GM12878 (cell line): Measurements from ENCODE around the gene ACADM. TPM values are rescaled to one million over a fixed set of nuclear protein-coding genes. Genes with fewer than 3 reads are reported as not detected.

Experiments used
- ATAC-seq: fragments of 200-7000 bp; cut with Tn5 transposase; 3 replicates; pipeline ENCODE4 v1.9.1; 2020; ENCODE audit warnings: mild to moderate bottlenecking, moderate library complexity
- BruUV-seq: library from RNA; stranded (reverse); fragments of 400-500 nt; replicated peaks from 2 replicates; lab custom pipeline; 2021; lab: Mats Ljungman, UMichigan
- CTCF ChIA-PET: fragments of 300-600 bp; sonication (Branson Sonifier 250); formaldehyde crosslinking; extraction: SDS; loops from one replicate; lab custom pipeline; 2021; ENCODE audit warnings: inconsistent platforms; lab: Yijun Ruan, JAX
- POLR2A ChIA-PET: fragments of 350-600 bp; formaldehyde crosslinking; extraction: SDS; loops from one replicate; lab custom pipeline; 2021; ENCODE audit warnings: inconsistent platforms; lab: Charles Lee
- RAD21 ChIA-PET: fragments of 300-600 bp; sonication (Branson Sonifier 250); formaldehyde crosslinking; loops from one replicate; lab custom pipeline; 2023; ENCODE audit warnings: antibody characterized with exemption; ENCODE audit not compliant: unreplicated experiment; lab: Charles Lee
- SMC1A ChIA-PET: fragments of 300-600 bp; sonication (Branson Sonifier 250); formaldehyde crosslinking; loops from one replicate; lab custom pipeline; 2023; ENCODE audit not compliant: unreplicated experiment, uncharacterized antibody; lab: Charles Lee
- DNase-seq: peaks from one replicate; pipeline ENCODE4 v3.0.0-alpha.2; 2011; ENCODE audit warnings: low read depth, low spot score
- FAIRE-seq: peaks from 3 replicates; lab custom pipeline; 2011; peaks lifted over from hg19 to GRCh38; lab: Jason Lieb, UNC
- H2AFZ ChIP-seq: 2 replicates; pipeline ENCODE4 v1.6.0; 2011; ENCODE audit warnings: low read depth, low read length, control low read depth; ENCODE audit not compliant: control insufficient read depth
- H3K27ac ChIP-seq: 2 replicates; pipeline ENCODE4 v1.5.1; 2011; ENCODE audit warnings: control low read depth; ENCODE audit not compliant: control insufficient read depth, insufficient read depth
- H3K27me3 ChIP-seq, 2 experiments: replicated peaks in 1 of 2; 2 replicates each; pipeline versions ENCODE4 v1.6.0 to v1.6.1; 2011; ENCODE audit warnings: low read length in 1 of 2; ENCODE audit not compliant: control insufficient read depth in 2 of 2, insufficient read depth in 2 of 2
- H3K36me3 ChIP-seq, 2 experiments: 2 replicates each; pipeline ENCODE4 v1.5.1; 2011; ENCODE audit warnings: low read length in 1 of 2; ENCODE audit not compliant: control insufficient read depth in 2 of 2, insufficient read depth in 2 of 2
- H3K4me1 ChIP-seq: 2 replicates; pipeline ENCODE4 v1.6.1; 2011; ENCODE audit warnings: mild to moderate bottlenecking, low read length, moderate library complexity, mixed read lengths; ENCODE audit not compliant: control insufficient read depth, insufficient read depth
- H3K4me2 ChIP-seq: 2 replicates; pipeline ENCODE4 v1.6.0; 2011; ENCODE audit warnings: control low read depth; ENCODE audit not compliant: control insufficient read depth, insufficient read depth
- H3K4me3 ChIP-seq: fragments of 200-600 bp; sonication (generic); 2 replicates; pipeline ENCODE4 v1.5.1; 2016
- H3K79me2 ChIP-seq: 2 replicates; pipeline ENCODE4 v1.6.0; 2011; ENCODE audit warnings: low read length; ENCODE audit not compliant: control insufficient read depth, insufficient read depth
- H3K9ac ChIP-seq: 2 replicates; pipeline ENCODE4 v1.8.0; 2011; ENCODE audit warnings: low read length, control low read depth, mixed read lengths; ENCODE audit not compliant: control insufficient read depth, insufficient read depth
- H3K9me3 ChIP-seq: replicated peaks from 3 replicates; pipeline ENCODE4 v1.5.1; 2011; ENCODE audit warnings: mild to moderate bottlenecking, low read length; ENCODE audit not compliant: control insufficient read depth, insufficient read depth
- H4K20me1 ChIP-seq: 2 replicates; pipeline ENCODE4 v1.6.0; 2011; ENCODE audit not compliant: control insufficient read depth, insufficient read depth
- BHLHE40 ChIP-seq, 2 experiments: fragments of 450-650 bp in 1 of 2; IDR thresholded peaks; 2 replicates each; pipeline ENCODE4 v1.6.1; 2011 to 2017; ENCODE audit warnings: low read depth in 2 of 2, borderline replicate concordance in 1 of 2, improper control_type of control experiment in 1 of 2, low read length in 1 of 2, mild to moderate bottlenecking in 1 of 2
- CTCF ChIP-seq, 3 experiments: IDR thresholded peaks in 2 of 3; conservative IDR thresholded peaks in 1 of 3; 2 replicates each; pipeline ENCODE4 v1.5.1; 2011; ENCODE audit warnings: low read depth in 3 of 3, low read length in 3 of 3, mild to moderate bottlenecking in 3 of 3, control low read depth in 2 of 3, moderate library complexity in 2 of 3, inconsistent platforms in 1 of 3, mixed read lengths in 1 of 3; ENCODE audit not compliant: control insufficient read depth in 2 of 3, insufficient read depth in 1 of 3; ENCODE audit errors: extremely low read depth in 1 of 3
- EGR1 ChIP-seq, 2 experiments: IDR thresholded peaks; 1 replicate in 1 of 2; 2 replicates in 1 of 2; pipeline ENCODE4 v1.6.1; 2011 to 2012; ENCODE audit warnings: low read depth in 2 of 2, low read length in 2 of 2, borderline replicate concordance in 1 of 2, mild to moderate bottlenecking in 1 of 2, moderate library complexity in 1 of 2
- ELK1 ChIP-seq: IDR thresholded peaks from 2 replicates; pipeline ENCODE4 v1.6.1; 2012; ENCODE audit warnings: low read depth, low read length, improper control_type of control experiment
- ETV6 ChIP-seq, 2 experiments: fragments of 450-650 bp in 1 of 2; IDR thresholded peaks in 1 of 2; conservative IDR thresholded peaks in 1 of 2; 2 replicates each; pipeline ENCODE4 v1.6.1; 2014; ENCODE audit warnings: antibody characterized with exemption in 1 of 2, borderline replicate concordance in 1 of 2, low read depth in 1 of 2, mild to moderate bottlenecking in 1 of 2, moderate library complexity in 1 of 2
- JUNB ChIP-seq: IDR thresholded peaks from 2 replicates; pipeline ENCODE4 v1.6.1; 2016; ENCODE audit warnings: antibody characterized with exemption, mild to moderate bottlenecking
- KAT2A ChIP-seq: conservative IDR thresholded peaks from 2 replicates; pipeline ENCODE4 v1.6.1; 2011; ENCODE audit warnings: low read depth, low read length; ENCODE audit not compliant: control insufficient read depth
- MEF2A ChIP-seq: IDR thresholded peaks from 2 replicates; pipeline ENCODE4 v1.6.1; 2011; ENCODE audit warnings: low read depth, mild to moderate bottlenecking, low read length, moderate library complexity; ENCODE audit not compliant: insufficient read depth
- RCOR1 ChIP-seq: conservative IDR thresholded peaks from 2 replicates; pipeline ENCODE4 v1.6.1; 2012; ENCODE audit warnings: low read depth, low read length, improper control_type of control experiment
- SIN3A ChIP-seq: IDR thresholded peaks from 2 replicates; pipeline ENCODE4 v1.6.1; 2012; ENCODE audit warnings: low read depth, low read length, improper control_type of control experiment
- SIX5 ChIP-seq: IDR thresholded peaks from 2 replicates; pipeline ENCODE4 v1.6.1; 2011; ENCODE audit warnings: mild to moderate bottlenecking, low read depth, low read length, moderate library complexity; ENCODE audit not compliant: severe bottlenecking
- TCF12 ChIP-seq: IDR thresholded peaks from 2 replicates; pipeline ENCODE4 v1.6.1; 2011; ENCODE audit warnings: low read depth, mild to moderate bottlenecking, low read length
- USF2 ChIP-seq: IDR thresholded peaks from 2 replicates; pipeline ENCODE4 v1.6.1; 2011; ENCODE audit warnings: low read depth, low read length, improper control_type of control experiment, borderline replicate concordance
- YBX1 ChIP-seq: fragments of 450-650 bp; IDR thresholded peaks from 2 replicates; pipeline ENCODE4 v1.6.1; 2016; ENCODE audit warnings: antibody characterized with exemption
- ZBTB40 ChIP-seq: fragments of 450-650 bp; IDR thresholded peaks from 2 replicates; pipeline ENCODE4 v1.6.1; 2016; ENCODE audit warnings: mild to moderate bottlenecking, moderate library complexity, borderline replicate concordance
- ZZZ3 ChIP-seq: IDR thresholded peaks from 2 replicates; pipeline ENCODE4 v1.6.1; 2011; ENCODE audit warnings: low read depth; ENCODE audit not compliant: control insufficient read depth, insufficient read length
- WGBS: methylation state at CpG from one replicate; pipeline ENCODE4 v1.1.6; 2016; ENCODE audit warnings: low lambda C conversion rate; ENCODE audit not compliant: insufficient replicate concordance, insufficient coverage; ENCODE audit errors: missing lambda C conversion rate; 5-methylcytosine and 5-hydroxymethylcytosine counted together
- in situ Hi-C: fragments of 300-500 bp; cut with MboI; formaldehyde crosslinking; loops from 9 replicates; pipeline ENCODE4 v1.14.3; 2018; ENCODE audit warnings: mixed read lengths
- intact Hi-C: fragments of 100-400 bp; cut with micrococcal nuclease; formaldehyde crosslinking; loops from one replicate; pipeline ENCODE4 v1.14.2; 2022; ENCODE audit not compliant: unreplicated experiment
- polyA plus RNA-seq, 11 experiments: library from polyadenylated mRNA; depleted of rRNA in 4 of 11; unstranded in 6 of 11; stranded (reverse) in 5 of 11; fragments of >200 nt; fragmentation: Nextera tagmentation in 4 of 11; fragmentation: Illumina TruSeq in 1 of 11; extraction: Ambion mirVana in 4 of 11; extraction: Trizol in 1 of 11; gene quantifications; 1 replicate in 1 of 11; 2 replicates in 10 of 11; pipeline versions ENCODE4 v1.2.1 to v1.2.3, GENCODE V29; 2011 to 2016; ENCODE audit warnings: inconsistent platforms in 2 of 11, missing spikeins in 2 of 11, low read depth in 1 of 11
- total RNA-seq, 4 experiments: library from RNA; depleted of rRNA in 3 of 4; stranded (reverse); fragments of >200 nt in 3 of 4; fragmentation: Illumina TruSeq in 1 of 4; extraction: Trizol in 1 of 4; gene quantifications; 2 replicates each; pipeline versions ENCODE4 v1.2.1 to v1.2.3, GENCODE V29; 2013 to 2021

Gene ACADM
- total and polyA plus RNA-seq, 10 of the 15 experiments (the other 5 are each of a cell fraction or from before 2014, with no cell fraction given) = 119 to 245 (median 204) TPM

- BruUV-seq = no TSS peak
- TF ChIP-seq SIX5 (no peak), MEF2A (no peak), CTCF (IDR thresholded peaks at IDR 0.05 in 2 of 3, conservative IDR thresholded peaks at IDR 0.05 in 1 of 3; ENCODE audit: control insufficient read depth in 2 of 3, extremely low read depth in 1 of 3, insufficient read depth in 1 of 3, low read depth in 3 of 3, low read length in 3 of 3) (no peak), BHLHE40 (IDR thresholded peaks at IDR 0.05; ENCODE audit: borderline replicate concordance in 1 of 2, low read depth in 2 of 2, low read length in 1 of 2) (no peak), EGR1 (IDR thresholded peaks at IDR 0.05; ENCODE audit: borderline replicate concordance in 1 of 2, low read depth in 2 of 2, low read length in 2 of 2) (no peak), KAT2A (no peak), ZZZ3 (no peak), ELK1 (no peak), RCOR1 (no peak), ETV6 (conservative IDR thresholded peaks at IDR 0.05 in 1 of 2, IDR thresholded peaks at IDR 0.05 in 1 of 2; ENCODE audit: borderline replicate concordance in 1 of 2, low read depth in 1 of 2) (no peak), YBX1 (no peak), ZBTB40 (no peak), SIN3A (no peak), JUNB (no peak), TCF12 (no peak), USF2 (no peak)
- TF ChIP-seq, all 136 proteins: peak for 0
- WGBS = 2% methylated on average over 3 of the region's 3 CpGs
- CTCF ChIA-PET = no interaction called here
- Histone ChIP-seq H3K79me2 (no peaks in the 10 kb centered on the region), H3K9ac (no peak overlapping the region), H2AFZ (no peak overlapping the region), H3K27ac (no peak overlapping the region), H3K4me1 (no peaks in the 10 kb centered on the region), H3K4me2 (no peak overlapping the region), H4K20me1 (no peaks in the 10 kb centered on the region), H3K4me3 (no peak overlapping the region), H3K9me3 (no peaks in the 10 kb centered on the region), H3K27me3 (no peaks in the 10 kb centered on the region), H3K36me3 (no peaks in the 10 kb centered on the region)
- intact Hi-C loops = no loop called here
- RAD21 ChIA-PET = no interaction called here
- SMC1A ChIA-PET = interaction anchor here (0.6 kb wide), 1 partner anchor 59 kb away, joined by 3 read pairs; no protein-coding TSS in a partner anchor
- DNase-seq (no peak), ATAC-seq (no peak), FAIRE-seq (no peak)
- in situ Hi-C loops = no loop called here
- POLR2A ChIA-PET = no interaction called here
Measured at GRCh38 chr1:75696000-75696399, 28.5 kb upstream of the ACADM start.
